H9 (cell line): ENCODE measurements around the gene CCR8. TPM values are rescaled to one million over a fixed set of nuclear protein-coding genes. Genes with fewer than 3 reads are reported as not detected.

Experiments used
- DNase-seq: peaks from one replicate; pipeline ENCODE4 v3.0.0-alpha.2; 2017
- H2AFZ ChIP-seq: one replicate; pipeline ENCODE4 v1.6.1; 2013; ENCODE audit warnings: mild to moderate bottlenecking, low read length, control low read depth, moderate library complexity
- H2AK5ac ChIP-seq: 2 replicates; pipeline ENCODE4 v1.6.1; 2013; ENCODE audit warnings: low read length, control low read depth, mixed read lengths; ENCODE audit not compliant: insufficient read length
- H2BK120ac ChIP-seq: one replicate; pipeline ENCODE4 v1.6.1; 2013; ENCODE audit warnings: low read depth, mild to moderate bottlenecking, low read length, control low read depth, inconsistent platforms; ENCODE audit not compliant: poor library complexity, severe bottlenecking
- H2BK12ac ChIP-seq: 2 replicates; pipeline ENCODE4 v1.6.1; 2013; ENCODE audit warnings: low read length, control low read depth, mixed read lengths, low read depth; ENCODE audit not compliant: insufficient read length
- H2BK15ac ChIP-seq: 2 replicates; pipeline ENCODE4 v1.6.1; 2013; ENCODE audit warnings: low read depth, low read length, control low read depth
- H2BK20ac ChIP-seq: one replicate; pipeline ENCODE4 v1.6.1; 2013; ENCODE audit warnings: low read depth, mild to moderate bottlenecking, low read length, control low read depth, inconsistent platforms; ENCODE audit not compliant: poor library complexity, severe bottlenecking
- H2BK5ac ChIP-seq: 2 replicates; pipeline ENCODE4 v1.6.1; 2013; ENCODE audit warnings: low read length, control low read depth, mixed read lengths; ENCODE audit not compliant: insufficient read length
- H3K14ac ChIP-seq: 2 replicates; pipeline ENCODE4 v1.6.1; 2013; ENCODE audit warnings: low read length, control low read depth; ENCODE audit not compliant: insufficient read depth
- H3K18ac ChIP-seq: 2 replicates; pipeline ENCODE4 v1.6.1; 2013; ENCODE audit warnings: low read depth, mild to moderate bottlenecking, mixed read lengths, low read length, control low read depth; ENCODE audit not compliant: insufficient read length
- H3K23ac ChIP-seq: 2 replicates; pipeline ENCODE4 v1.6.1; 2013; ENCODE audit warnings: low read length, control low read depth, mixed read lengths, low read depth; ENCODE audit not compliant: insufficient read length
- H3K23me2 ChIP-seq: 2 replicates; pipeline ENCODE4 v1.6.1; 2013; ENCODE audit warnings: low read depth, mild to moderate bottlenecking, mixed read lengths, low read length, control low read depth; ENCODE audit not compliant: insufficient read length, poor library complexity, severe bottlenecking
- H3K27ac ChIP-seq: 2 replicates; pipeline ENCODE4 v1.5.1; 2013; ENCODE audit warnings: low read length, control low read depth, mixed read lengths, low read depth; ENCODE audit not compliant: insufficient read length
- H3K27me3 ChIP-seq: 2 replicates; pipeline ENCODE4 v1.6.1; 2013; ENCODE audit warnings: low read length, control low read depth, inconsistent platforms; ENCODE audit not compliant: insufficient read depth
- H3K4ac ChIP-seq: 2 replicates; pipeline ENCODE4 v1.6.1; 2013; ENCODE audit warnings: low read depth, mild to moderate bottlenecking, control low read depth, inconsistent platforms, low read length, moderate library complexity
- H3K4me1 ChIP-seq: 2 replicates; pipeline ENCODE4 v1.6.1; 2013; ENCODE audit warnings: low read length, control low read depth, inconsistent platforms; ENCODE audit not compliant: insufficient read depth
- H3K4me2 ChIP-seq: 2 replicates; pipeline ENCODE4 v1.6.1; 2013; ENCODE audit warnings: low read length, control low read depth, mixed read lengths; ENCODE audit not compliant: insufficient read length, insufficient read depth
- H3K56ac ChIP-seq: 2 replicates; pipeline ENCODE4 v1.6.1; 2013; ENCODE audit warnings: low read depth, mild to moderate bottlenecking, mixed read lengths, low read length, control low read depth; ENCODE audit not compliant: insufficient read length
- H3K79me1 ChIP-seq: 2 replicates; pipeline ENCODE4 v1.6.1; 2013; ENCODE audit warnings: low read depth, mild to moderate bottlenecking, moderate library complexity, low read length, control low read depth, inconsistent platforms; ENCODE audit not compliant: insufficient read depth, poor library complexity, severe bottlenecking
- H3K79me2 ChIP-seq: 2 replicates; pipeline ENCODE4 v1.6.1; 2013; ENCODE audit warnings: low read length, control low read depth, inconsistent platforms; ENCODE audit not compliant: insufficient read depth
- H3K9ac ChIP-seq: 2 replicates; pipeline ENCODE4 v1.6.1; 2013; ENCODE audit warnings: low read length, control low read depth, mixed read lengths; ENCODE audit not compliant: insufficient read length; ENCODE audit errors: extremely low read depth
- H3K9me3 ChIP-seq: one replicate; pipeline ENCODE4 v1.6.1; 2013; ENCODE audit warnings: low read depth, low read length, inconsistent platforms; ENCODE audit not compliant: control insufficient read depth
- H3T11ph ChIP-seq: one replicate; pipeline ENCODE4 v1.6.1; 2013; ENCODE audit warnings: mild to moderate bottlenecking, low read length, control low read depth, inconsistent platforms
- H4K20me1 ChIP-seq: one replicate; pipeline ENCODE4 v1.6.1; 2013; ENCODE audit not compliant: control insufficient read depth, insufficient read length, insufficient read depth
- H4K5ac ChIP-seq: 2 replicates; pipeline ENCODE4 v1.6.1; 2013; ENCODE audit warnings: low read depth, mild to moderate bottlenecking, mixed read lengths, low read length, control low read depth; ENCODE audit not compliant: insufficient read length
- H4K8ac ChIP-seq: replicated peaks from 2 replicates; pipeline ENCODE4 v1.6.1; 2013; ENCODE audit warnings: low read length, control low read depth, mixed read lengths, low read depth; ENCODE audit not compliant: insufficient read length
- H4K91ac ChIP-seq: 2 replicates; pipeline ENCODE4 v1.6.1; 2013; ENCODE audit warnings: low read depth, mild to moderate bottlenecking, moderate library complexity, mixed read lengths, low read length, control low read depth; ENCODE audit not compliant: insufficient read length
- H3K27ac Mint-ChIP-seq, 3 experiments: 2 replicates in 2 of 3; 3 replicates in 1 of 3; pipeline ENCODE4 v1.8.0; 2020 to 2021; ENCODE audit warnings: mixed read lengths in 3 of 3, mild to moderate bottlenecking in 1 of 3, moderate library complexity in 1 of 3
- H3K27me3 Mint-ChIP-seq: 2 replicates; pipeline ENCODE4 v1.8.0; 2021; ENCODE audit warnings: low read depth, mild to moderate bottlenecking, moderate library complexity, mixed read lengths
- H3K36me3 Mint-ChIP-seq, 3 experiments: 2 replicates in 2 of 3; 3 replicates in 1 of 3; pipeline ENCODE4 v1.8.0; 2020 to 2021; ENCODE audit warnings: low read depth in 3 of 3, mixed read lengths in 3 of 3; ENCODE audit not compliant: insufficient read depth in 1 of 3
- H3K4me1 Mint-ChIP-seq, 2 experiments: 2 replicates each; pipeline ENCODE4 v1.8.0; 2020; ENCODE audit warnings: mixed read lengths in 2 of 2
- H3K4me3 Mint-ChIP-seq, 2 experiments: 2 replicates in 1 of 2; 3 replicates in 1 of 2; pipeline ENCODE4 v1.8.0; 2020 to 2021; ENCODE audit warnings: mild to moderate bottlenecking in 2 of 2, mixed read lengths in 2 of 2, moderate library complexity in 1 of 2
- H3K9me3 Mint-ChIP-seq, 2 experiments: 2 replicates in 1 of 2; 3 replicates in 1 of 2; pipeline ENCODE4 v1.8.0; 2020; ENCODE audit warnings: mild to moderate bottlenecking in 2 of 2, mixed read lengths in 2 of 2, moderate library complexity in 1 of 2
- WGBS: extraction: QIAGEN DNeasy Blood & Tissue Kit; methylation state at CpG from one replicate; pipeline ENCODE4 v1.1.7; 2013; ENCODE audit warnings: missing lambda C conversion rate, low lambda C conversion rate, mixed read lengths; ENCODE audit not compliant: insufficient read length; ENCODE audit errors: extremely low coverage; 5-methylcytosine and 5-hydroxymethylcytosine counted together
- total RNA-seq: library from RNA; stranded (reverse); gene quantifications from 2 replicates; pipeline ENCODE4 v1.2.1, GENCODE V29; 2021
- TF ChIP-seq, protein P1 (sequence below): fragments of 200-600 bp; sonication (generic); conservative IDR thresholded peaks from 3 replicates; pipeline ENCODE4 v1.8.0; 2021; ENCODE audit warnings: antibody characterized with exemption, mild to moderate bottlenecking

CCR8 gene
- total RNA-seq, 1 experiment from 2014 or later: 0.31 TPM

DNA sequence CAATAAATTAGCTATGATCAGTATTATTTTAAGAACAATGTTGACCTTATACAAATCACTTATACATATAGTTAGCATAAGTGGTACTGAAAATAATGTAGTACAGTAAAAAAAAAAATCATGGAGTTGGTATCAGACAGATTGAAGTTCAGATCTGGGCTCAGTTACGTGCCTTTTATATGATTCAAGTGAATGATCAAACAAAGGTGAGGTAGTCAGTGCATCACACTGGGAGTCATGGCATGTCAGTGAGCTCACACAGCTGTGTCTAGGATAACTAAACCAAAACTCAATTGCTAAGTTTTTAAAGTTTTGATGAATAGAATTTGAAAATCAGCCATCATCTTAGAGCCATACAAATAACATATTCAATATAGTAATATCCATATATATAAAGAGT lies 11.2 kb upstream of the CCR8 start:
- H2AK5ac ChIP-seq: no peak overlapping the region
- H3K56ac ChIP-seq: no peak overlapping the region
- no peak for DNase-seq
- H2AFZ ChIP-seq: no peak overlapping the region
- H3K36me3 Mint-ChIP-seq: peaks cover 3 to 11% (median 7%) of the 10 kb centered on the region in 3 experiments
- no peaks in the 10 kb centered on the region for H3K79me1 ChIP-seq
- no peak overlapping the region for H3T11ph ChIP-seq
- H3K4ac ChIP-seq: no peak overlapping the region
- no peak overlapping the region for H4K8ac ChIP-seq
- no peaks in the 10 kb centered on the region for H3K23me2 ChIP-seq
- H3K27ac Mint-ChIP-seq: no peak overlapping the region
- H3K27ac ChIP-seq: no peak overlapping the region
- H3K27me3 ChIP-seq: no peaks in the 10 kb centered on the region
- H4K91ac ChIP-seq: no peak overlapping the region
- no peak overlapping the region for H2BK15ac ChIP-seq
- no peak overlapping the region for H2BK120ac ChIP-seq
- H4K20me1 ChIP-seq: no peaks in the 10 kb centered on the region
- no peak overlapping the region for H3K9ac ChIP-seq
- no peaks in the 10 kb centered on the region for H3K9me3 ChIP-seq
- no peak overlapping the region for H3K4me2 ChIP-seq
- H3K79me2 ChIP-seq: no peaks in the 10 kb centered on the region
- no peaks in the 10 kb centered on the region for H3K27me3 Mint-ChIP-seq
- H3K4me1 ChIP-seq: no peaks in the 10 kb centered on the region; the same call in 1 of the 2 replicates
- WGBS: no CpG with 5 or more reads among the region's 1 CpG
- no peak overlapping the region for H3K18ac ChIP-seq
- no peak overlapping the region for H3K14ac ChIP-seq
- no peak overlapping the region for H2BK12ac ChIP-seq
- H2BK5ac ChIP-seq: no peak overlapping the region
- H2BK20ac ChIP-seq: no peak overlapping the region
- TF ChIP-seq, protein P1, sequence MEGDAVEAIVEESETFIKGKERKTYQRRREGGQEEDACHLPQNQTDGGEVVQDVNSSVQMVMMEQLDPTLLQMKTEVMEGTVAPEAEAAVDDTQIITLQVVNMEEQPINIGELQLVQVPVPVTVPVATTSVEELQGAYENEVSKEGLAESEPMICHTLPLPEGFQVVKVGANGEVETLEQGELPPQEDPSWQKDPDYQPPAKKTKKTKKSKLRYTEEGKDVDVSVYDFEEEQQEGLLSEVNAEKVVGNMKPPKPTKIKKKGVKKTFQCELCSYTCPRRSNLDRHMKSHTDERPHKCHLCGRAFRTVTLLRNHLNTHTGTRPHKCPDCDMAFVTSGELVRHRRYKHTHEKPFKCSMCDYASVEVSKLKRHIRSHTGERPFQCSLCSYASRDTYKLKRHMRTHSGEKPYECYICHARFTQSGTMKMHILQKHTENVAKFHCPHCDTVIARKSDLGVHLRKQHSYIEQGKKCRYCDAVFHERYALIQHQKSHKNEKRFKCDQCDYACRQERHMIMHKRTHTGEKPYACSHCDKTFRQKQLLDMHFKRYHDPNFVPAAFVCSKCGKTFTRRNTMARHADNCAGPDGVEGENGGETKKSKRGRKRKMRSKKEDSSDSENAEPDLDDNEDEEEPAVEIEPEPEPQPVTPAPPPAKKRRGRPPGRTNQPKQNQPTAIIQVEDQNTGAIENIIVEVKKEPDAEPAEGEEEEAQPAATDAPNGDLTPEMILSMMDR: no peak
- peaks cover 12 to 15% of the 10 kb centered on the region in 2 experiments for H3K4me1 Mint-ChIP-seq
- H3K23ac ChIP-seq: no peak overlapping the region
- H3K9me3 Mint-ChIP-seq: peaks cover 18 to 26% of the 10 kb centered on the region in 2 experiments
- no peak overlapping the region for H4K5ac ChIP-seq
- no peak overlapping the region for H3K4me3 Mint-ChIP-seq
